ENCODE measurements around the gene CERS6.

The CERS6 gene

GRCh38 chr2:168456521-168457189 lies 583 bp downstream of the CERS6 start:
- Histone ChIP-seq H3K9me3 (ENCODE audit: control insufficient read depth, low read length) (no peaks in the 10 kb centered on the region), H3K4me2 (ENCODE audit: low read length) (peak overlapping the region; percentile 86), H3K36me3 (ENCODE audit: control insufficient read depth, insufficient read depth, low read length) (no peaks in the 10 kb centered on the region), H2AFZ (peak overlapping the region; percentile 98), H3K4me3 (ENCODE audit: low read depth, low read length) (peak overlapping the region; percentile 60), H3K27ac (peak overlapping the region; percentile 58), H3K79me2 (peaks cover 14% of the 10 kb centered on the region), H3K4me1 (peaks cover 4% of the 10 kb centered on the region), H3K9ac (peak overlapping the region; percentile 56), H3K27me3 (ENCODE audit: control insufficient read depth, insufficient read depth, low read length) (no peaks in the 10 kb centered on the region)
- no peak for TF ChIP-seq CTCF (IDR thresholded peaks at IDR 0.05)

- peak overlapping the region; percentile 98 for H2AFZ ChIP-seq
- no peak for TF ChIP-seq CTCF (IDR thresholded peaks at IDR 0.05)
- H3K27ac ChIP-seq: peak overlapping the region; percentile 58
- H3K36me3 ChIP-seq (ENCODE audit: control insufficient read depth, insufficient read depth, low read length): no peaks in the 10 kb centered on the region
- H3K79me2 ChIP-seq: peaks cover 14% of the 10 kb centered on the region
- H3K9me3 ChIP-seq (ENCODE audit: control insufficient read depth, low read length): no peaks in the 10 kb centered on the region
- H3K27me3 ChIP-seq (ENCODE audit: control insufficient read depth, insufficient read depth, low read length): no peaks in the 10 kb centered on the region
- H3K4me1 ChIP-seq: peaks cover 4% of the 10 kb centered on the region
- H3K4me2 ChIP-seq (ENCODE audit: low read length): peak overlapping the region; percentile 86
- H3K4me3 ChIP-seq (ENCODE audit: low read depth, low read length): peak overlapping the region; percentile 60
- peak overlapping the region; percentile 56 for H3K9ac ChIP-seq
Observed at GRCh38 chr2:168457190-168457895, 1.3 kb downstream of the CERS6 start.

DNA sequence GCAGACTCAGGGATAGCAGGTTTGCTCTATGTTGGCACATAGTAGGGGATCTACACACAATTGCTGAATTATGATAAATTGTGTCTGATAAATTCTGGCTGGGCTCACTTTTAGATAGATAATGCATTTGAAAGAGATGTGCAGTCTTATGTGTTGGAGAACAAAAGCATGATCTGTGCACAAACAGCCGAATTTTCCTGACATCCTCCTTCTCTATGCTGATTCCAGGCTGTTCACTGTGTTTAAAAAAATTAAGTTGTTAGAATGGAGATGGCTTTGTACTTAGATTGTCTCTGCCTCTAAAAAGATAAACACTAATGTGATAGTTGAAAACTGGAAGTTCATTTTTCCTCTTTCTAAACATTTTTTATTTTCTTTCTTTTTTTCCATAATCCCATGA lies 2.1 kb downstream of the CERS6 start:
- H3K9me3 ChIP-seq (ENCODE audit: control insufficient read depth, low read length): no peaks in the 10 kb centered on the region
- H3K4me3 ChIP-seq (ENCODE audit: low read depth, low read length): no peak overlapping the region
- no peak overlapping the region for H3K4me2 ChIP-seq (ENCODE audit: low read length)
- no peak overlapping the region for H3K9ac ChIP-seq
- H3K79me2 ChIP-seq: peaks cover 14% of the 10 kb centered on the region
- no peaks in the 10 kb centered on the region for H3K36me3 ChIP-seq (ENCODE audit: control insufficient read depth, insufficient read depth, low read length)
- no peak for TF ChIP-seq CTCF (IDR thresholded peaks at IDR 0.05)
- H2AFZ ChIP-seq: no peak overlapping the region
- H3K27me3 ChIP-seq (ENCODE audit: control insufficient read depth, insufficient read depth, low read length): no peaks in the 10 kb centered on the region
- H3K4me1 ChIP-seq: peaks cover 4% of the 10 kb centered on the region
- no peak overlapping the region for H3K27ac ChIP-seq

DNA sequence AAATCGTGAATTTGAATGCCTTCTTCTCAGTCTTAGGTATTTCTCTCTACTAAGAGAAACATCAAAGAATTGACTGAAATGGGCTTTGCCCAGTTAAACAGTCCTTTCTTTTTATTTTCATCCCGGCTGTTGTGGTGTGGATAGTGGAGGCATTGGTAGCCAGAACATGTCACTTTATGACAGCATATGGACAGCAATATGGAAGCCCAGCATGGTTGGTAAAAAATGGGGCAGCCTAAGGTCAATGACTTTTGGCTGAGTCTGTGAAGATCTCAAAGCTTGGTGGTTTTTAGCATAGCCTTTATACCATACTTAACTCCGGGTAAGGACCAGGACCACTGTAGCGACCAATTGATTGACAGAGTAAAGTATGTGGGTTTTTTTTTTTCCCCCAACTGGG lies 3.2 kb downstream of the CERS6 start:
- Histone ChIP-seq H2AFZ (no peak overlapping the region), H3K4me1 (peaks cover 4% of the 10 kb centered on the region), H3K27me3 (ENCODE audit: control insufficient read depth, insufficient read depth, low read length) (no peaks in the 10 kb centered on the region), H3K4me2 (ENCODE audit: low read length) (no peak overlapping the region), H3K9me3 (ENCODE audit: control insufficient read depth, low read length) (no peaks in the 10 kb centered on the region), H3K79me2 (peaks cover 14% of the 10 kb centered on the region), H3K9ac (no peak overlapping the region), H3K36me3 (ENCODE audit: control insufficient read depth, insufficient read depth, low read length) (no peaks in the 10 kb centered on the region), H3K27ac (no peak overlapping the region), H3K4me3 (ENCODE audit: low read depth, low read length) (no peak overlapping the region)
- no peak for TF ChIP-seq CTCF (IDR thresholded peaks at IDR 0.05)

Measured in parathyroid adenoma (tissue), 2 donors.